Measurements from ENCODE around the gene LPXN.

The LPXN gene

DNA sequence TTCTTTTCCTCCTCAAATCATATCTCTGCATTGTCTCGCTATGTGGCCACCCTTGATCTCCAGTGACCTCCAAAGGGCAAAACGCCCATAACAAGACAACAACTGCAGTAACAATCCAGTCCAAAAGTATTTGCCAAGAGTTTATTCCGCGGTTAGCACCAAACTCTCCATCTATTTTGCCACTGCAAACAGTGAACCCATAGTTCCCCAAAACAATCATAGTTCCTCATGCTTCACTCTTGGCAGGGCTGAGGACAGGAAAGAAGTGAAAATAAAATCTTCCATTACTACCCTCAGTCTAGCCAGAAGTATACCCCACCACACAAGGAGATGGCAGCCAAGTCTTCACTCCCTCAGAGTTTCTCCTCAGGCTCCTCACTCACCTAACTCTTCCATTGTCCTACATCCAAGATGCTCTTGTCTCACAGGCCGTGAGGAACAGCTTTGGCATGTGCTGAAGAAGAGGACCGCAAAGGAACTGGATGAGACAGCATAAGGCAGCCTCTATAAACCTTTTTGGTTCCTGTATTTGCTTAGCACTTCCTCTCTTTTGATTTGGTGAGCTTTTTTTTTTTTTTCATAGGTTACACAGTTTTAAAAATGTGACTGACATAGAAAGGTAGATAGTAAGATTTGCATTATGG, at the start of gene LPXN:
TSS of gene LPXN (minus strand) at position 480 of the 644 bp plus-strand sequence. CDS start at position 396, 84 bp downstream.
- DNase-seq, result no peak

- DNase-seq, result no peak
Observed at GRCh38 chr11:58625086-58625485, 49.4 kb upstream of the LPXN start.

GRCh38 chr11:58622344-58622743, 46.7 kb upstream of the LPXN start, which contains the start of gene CNTF:
Gene CNTF (plus strand): TSS chr11:58622665. CDS start chr11:58622753, 88 bp downstream.
- no peak for DNase-seq

DNA sequence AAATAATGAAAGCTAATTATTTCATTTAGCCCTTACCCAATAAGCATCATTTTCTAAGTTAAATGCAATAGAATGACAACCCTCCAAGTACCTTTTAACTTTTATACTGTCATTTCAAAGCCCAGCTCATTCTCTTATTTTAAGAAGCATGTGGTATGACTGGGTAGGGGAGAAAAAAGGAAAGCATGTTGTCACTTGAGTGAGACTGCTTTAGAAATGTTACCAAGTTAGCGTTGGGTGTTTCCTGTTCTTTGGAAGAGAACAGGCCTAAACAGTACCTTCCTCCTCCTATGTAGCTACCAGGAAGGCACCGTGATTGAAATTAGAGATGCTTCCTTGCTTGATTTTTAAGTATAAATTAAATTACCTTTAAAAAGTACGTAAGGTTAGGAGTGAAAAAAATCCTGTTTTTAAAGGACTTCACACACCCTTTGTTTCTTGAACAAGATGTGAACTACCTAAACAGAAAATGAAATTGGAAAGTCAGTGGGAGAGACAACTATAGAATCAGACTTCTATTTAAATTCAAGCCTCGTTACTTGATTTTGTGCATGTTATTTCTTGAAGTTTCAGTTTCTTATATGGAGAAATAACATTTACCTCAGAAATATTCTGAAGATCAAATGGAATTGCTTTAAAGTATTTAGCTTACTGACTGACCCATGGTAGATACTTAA, 46.1 kb upstream of the LPXN start:
- no peak for DNase-seq

DNA sequence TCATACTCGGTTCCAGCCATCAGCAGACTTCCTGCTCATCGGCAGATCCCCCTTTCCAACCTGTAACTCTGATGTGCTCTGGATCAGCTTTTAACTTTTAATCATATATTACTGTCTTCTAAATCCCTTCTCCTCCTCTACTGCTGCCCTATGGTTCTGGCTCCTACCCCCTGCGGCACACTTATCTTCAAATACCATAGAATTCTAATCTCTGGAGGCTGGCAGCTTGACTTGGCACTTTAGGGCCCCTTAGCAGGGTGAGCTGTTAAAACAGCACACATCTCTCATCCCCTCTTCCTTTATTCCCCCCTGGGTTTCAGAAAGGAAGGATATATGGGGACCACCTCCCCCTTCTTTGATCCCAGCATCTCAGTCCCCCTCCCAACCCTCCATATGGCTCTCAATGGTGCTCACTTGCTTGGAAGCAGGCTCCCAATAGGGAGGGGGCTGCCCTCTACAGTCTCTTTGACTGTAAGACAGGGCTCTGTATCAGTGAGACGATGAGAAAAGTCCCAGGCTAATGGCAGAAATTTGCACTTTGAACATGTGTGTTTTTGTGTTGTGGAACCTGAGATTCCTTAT, 42.4 kb upstream of the LPXN start:
- DNase-seq, result no peak

DNA sequence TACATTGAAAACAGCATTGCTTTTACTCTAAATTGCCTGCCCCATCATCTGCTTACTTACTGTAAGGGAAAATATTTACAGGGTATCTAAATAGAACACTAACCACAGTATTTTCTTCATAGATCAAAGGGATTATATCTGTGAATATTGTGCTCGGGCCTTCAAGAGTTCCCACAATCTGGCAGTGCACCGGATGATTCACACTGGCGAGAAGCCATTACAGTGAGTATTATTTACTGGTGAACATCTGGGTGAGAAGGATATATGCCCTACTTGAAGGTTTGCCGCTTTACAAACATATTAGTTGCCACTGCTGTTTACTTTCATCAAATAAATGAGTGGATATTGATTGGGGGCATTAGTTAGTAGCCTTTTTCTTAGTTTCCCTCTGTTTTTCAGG, 40.9 kb upstream of the LPXN start:
- no peak for DNase-seq

DNA sequence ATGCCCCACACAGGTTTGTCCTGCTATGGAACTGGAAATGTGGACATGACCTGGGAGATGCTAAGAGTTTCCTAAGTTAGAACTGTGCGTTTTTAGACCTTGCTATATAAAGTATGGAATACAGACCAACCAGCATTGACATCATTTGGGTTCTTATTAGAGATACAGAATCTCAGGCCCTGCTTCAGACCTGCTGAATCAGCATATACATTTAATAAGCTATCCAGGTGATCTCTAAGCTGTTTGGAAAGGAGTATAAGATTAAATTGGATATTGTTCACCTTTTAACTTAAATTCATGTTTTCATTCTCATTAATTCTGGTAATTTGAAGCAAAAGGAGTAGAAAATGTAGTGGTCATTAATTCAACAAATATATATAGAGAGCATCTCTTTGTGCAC, 39.9 kb upstream of the LPXN start:
- DNase-seq, result no peak

DNA sequence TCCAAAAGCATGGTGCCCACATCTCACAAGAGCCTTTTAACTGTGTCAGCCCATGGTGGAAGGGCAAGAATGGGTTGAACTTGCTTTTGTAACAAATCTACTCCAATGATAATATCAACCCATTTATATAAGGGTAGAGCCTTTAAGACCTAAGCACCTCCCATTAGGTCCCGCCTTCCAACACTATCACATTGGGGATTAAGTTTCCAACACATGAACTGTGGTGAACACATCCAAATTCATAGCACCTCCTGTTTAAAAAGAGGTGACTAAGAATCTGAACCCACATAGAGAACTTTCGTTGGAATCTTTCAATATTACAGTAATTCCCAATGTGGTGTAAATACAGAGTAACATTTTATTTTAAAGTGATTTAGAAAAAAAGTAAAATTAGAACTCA, 37.6 kb upstream of the LPXN start:
- no peak for DNase-seq

GRCh38 chr11:58609723-58610122, 34.1 kb upstream of the LPXN start:
- DNase-seq, result no peak

DNA sequence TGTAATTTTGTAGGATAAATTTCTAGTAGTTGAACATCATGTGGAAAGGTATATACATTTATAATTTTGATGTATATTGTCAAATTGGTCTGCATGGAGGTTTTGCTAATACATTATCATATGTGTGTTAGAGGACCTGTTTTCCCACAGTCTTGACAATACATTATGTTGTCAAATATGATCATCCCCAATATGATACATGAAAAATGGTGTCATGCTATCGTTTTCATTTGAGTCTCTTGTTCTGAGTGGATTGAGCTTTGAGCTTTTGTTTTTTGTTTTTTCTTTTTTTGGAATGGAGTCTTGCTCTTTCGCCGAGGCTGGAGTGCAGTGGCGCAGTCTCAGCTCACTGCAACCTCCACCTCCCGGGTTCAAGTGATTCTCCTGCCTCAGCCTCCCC, 32.7 kb upstream of the LPXN start:
- DNase-seq, result no peak

GRCh38 chr11:58606930-58607714, 31.5 kb upstream of the LPXN start:
- DNase-seq, result no peak

DNA sequence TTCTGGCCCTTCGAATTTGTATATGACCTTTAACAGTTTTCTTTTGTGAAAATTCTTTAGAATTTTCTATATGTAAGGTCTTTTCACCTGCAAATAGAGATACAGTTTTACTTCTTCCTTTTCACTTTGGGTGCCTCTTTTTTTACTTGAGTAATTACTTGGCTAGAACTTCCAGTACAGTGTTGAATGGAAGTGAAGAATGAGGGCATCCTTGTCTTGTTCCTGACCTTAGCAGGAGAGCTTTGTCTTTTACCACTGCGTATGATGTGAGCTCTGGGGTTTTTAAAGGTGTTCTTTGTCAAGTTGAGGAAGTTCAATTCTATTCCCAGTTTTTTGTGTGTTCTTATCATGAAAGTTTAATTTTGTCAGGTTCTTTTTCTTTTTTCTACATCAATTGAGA, 24.9 kb upstream of the LPXN start:
- no peak for DNase-seq

DNA sequence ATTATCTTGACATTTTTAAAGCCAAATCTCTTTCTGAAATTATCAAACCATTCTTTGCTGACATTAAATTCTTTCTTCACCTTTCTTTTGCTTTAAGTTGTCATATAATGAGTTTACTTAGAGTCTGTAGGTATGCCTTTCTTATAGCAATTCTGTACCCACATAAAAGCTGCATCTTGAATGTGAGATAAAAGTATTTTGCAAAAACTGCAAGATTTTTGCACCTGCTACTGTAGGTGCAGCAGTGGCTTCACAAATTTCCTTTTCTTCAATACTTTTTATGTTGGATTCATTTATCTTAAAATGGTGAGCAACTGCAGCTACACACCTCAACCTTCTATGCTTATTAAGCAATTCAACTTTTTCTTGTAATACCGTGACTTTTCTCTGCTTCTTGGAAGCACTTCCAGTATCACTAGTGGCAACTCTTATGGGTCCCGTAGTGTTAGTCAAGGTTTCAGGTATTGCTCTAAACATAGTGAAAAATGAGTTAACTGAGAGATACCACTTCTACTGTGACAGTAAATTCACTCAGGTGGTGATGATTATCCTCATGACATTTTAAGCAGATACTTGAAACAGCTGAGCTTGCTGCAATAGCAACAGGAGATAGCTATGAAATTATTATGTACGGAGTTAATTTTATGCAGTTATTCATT, 22.0 kb upstream of the LPXN start:
- no peak for DNase-seq

DNA sequence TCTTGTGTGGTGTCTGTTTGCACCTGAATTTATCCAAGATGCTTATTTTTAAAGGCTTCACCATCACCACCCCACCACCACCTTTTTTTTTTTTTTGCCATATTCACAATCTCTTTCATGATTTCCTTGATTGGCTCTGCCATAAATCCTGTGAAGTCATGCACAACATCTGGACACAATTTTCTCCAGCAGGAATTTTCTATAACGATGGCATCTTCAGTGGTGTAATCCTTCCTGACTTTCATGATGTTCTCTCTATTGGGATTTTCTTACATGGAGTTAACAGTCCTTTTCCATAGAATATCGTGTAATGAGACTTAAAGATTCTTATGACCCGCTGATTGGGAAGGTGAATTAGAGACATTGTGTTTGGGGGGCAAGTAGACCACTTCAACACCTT, 21.0 kb upstream of the LPXN start:
- DNase-seq, result no peak

- no peak for DNase-seq
Observed at GRCh38 chr11:58594826-58595225, 19.2 kb upstream of the LPXN start.

DNA sequence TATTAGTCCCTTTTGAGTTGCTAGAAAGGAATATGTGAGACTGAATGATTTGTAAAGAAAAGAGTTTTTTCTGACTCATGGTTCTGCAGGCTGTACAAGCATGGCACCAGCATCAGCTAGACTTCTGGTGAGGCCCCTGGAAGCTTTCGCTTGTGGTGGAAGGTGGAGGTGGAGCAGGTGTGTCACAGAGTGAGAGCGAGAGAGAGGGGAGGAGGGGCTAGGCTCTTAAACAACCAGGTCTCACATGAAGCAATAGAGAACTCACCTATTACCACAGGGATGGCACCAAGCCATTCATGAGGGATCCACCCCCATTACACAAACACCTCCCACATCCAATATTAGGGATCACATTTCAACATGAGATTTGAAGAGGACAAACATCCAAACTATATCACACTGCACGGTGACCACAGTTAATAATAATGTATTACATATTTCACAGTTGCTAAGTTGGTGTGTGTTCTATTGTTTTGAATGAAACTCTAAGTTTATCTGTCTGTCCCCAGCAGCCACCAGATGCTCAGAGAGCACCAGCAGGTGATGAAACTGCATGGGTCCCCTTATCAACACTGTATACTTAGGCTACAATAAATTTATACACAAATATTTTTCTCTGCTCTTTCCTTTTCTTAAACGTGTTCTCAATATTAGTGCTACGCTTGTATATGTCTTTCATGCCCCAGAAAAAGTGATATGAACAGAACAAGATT, 17.3 kb upstream of the LPXN start:
- DNase-seq, result no peak

GRCh38 chr11:58591659-58592058, 16.0 kb upstream of the LPXN start:
- no peak for DNase-seq

DNA sequence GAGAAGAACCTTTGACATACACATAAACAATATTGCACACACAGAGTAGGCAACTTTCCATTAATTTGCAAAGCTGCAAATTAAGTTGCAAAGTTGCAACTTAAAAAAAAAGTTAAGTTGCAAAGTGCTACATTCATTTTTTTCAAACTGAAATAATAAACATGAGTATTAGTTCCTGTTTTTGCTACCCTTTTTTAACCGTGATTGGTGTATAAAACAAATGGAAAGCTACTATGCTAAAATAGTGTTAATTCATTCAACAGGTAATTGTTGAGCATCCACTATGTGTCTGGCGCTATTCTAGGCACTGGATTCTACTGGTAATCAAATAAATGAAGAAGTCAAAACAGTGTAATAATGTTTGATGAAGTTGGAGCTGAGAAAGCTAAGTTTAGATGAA, 11.3 kb upstream of the LPXN start:
- no peak for DNase-seq

DNA sequence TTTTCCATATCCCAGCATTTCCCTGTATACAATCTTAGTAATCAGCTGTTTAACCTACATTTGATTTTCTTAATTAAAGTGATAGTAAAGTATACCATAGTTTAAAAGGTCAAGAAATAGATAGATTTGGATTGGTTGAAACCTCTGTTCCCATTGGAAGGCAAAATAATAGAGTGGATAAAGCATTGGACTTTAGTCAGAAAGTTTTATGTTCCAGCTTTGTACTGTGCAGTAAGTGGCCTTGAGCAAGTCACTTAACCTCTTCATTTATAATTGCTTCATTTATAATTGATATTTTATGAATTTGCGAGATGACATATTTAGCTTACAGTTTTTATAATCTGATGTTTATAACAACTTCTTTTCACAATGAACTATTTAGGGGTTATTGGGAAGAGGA, 6.8 kb upstream of the LPXN start:
- no peak for DNase-seq

- DNase-seq, result no peak
Observed at GRCh38 chr11:58580311-58580710, 4.7 kb upstream of the LPXN start.

- DNase-seq, result peak; percentile 38
Observed at GRCh38 chr11:58579192-58580129, 3.8 kb upstream of the LPXN start.
